GM12878 (cell line): ENCODE data around the gene LRRC3B. TPM values are rescaled to one million over a fixed set of nuclear protein-coding genes. Genes with fewer than 3 reads are reported as not detected.

Experiments used
- NFYB ChIP-seq: IDR thresholded peaks from 2 replicates; pipeline ENCODE4 v1.6.1; 2011; ENCODE audit warnings: low read depth, mild to moderate bottlenecking, low read length, improper control_type of control experiment, moderate library complexity; ENCODE audit not compliant: insufficient read depth
- PRDM15 ChIP-seq: fragments of 450-650 bp; formaldehyde crosslinking; IDR thresholded peaks from 2 replicates; pipeline ENCODE4 v1.4.0; 2020; ENCODE audit warnings: mild to moderate bottlenecking, moderate library complexity
- RELA ChIP-seq: fragments of 450-650 bp; IDR thresholded peaks from 2 replicates; pipeline ENCODE4 v1.8.0; 2014; ENCODE audit warnings: borderline replicate concordance; ENCODE audit not compliant: partially characterized antibody
- TCF3 ChIP-seq: IDR thresholded peaks from 2 replicates; pipeline ENCODE4 v1.6.1; 2012; ENCODE audit warnings: low read depth, mild to moderate bottlenecking, low read length, borderline replicate concordance; ENCODE audit not compliant: insufficient read depth
- ZBTB33 ChIP-seq: fragments of 450-650 bp; IDR thresholded peaks from 2 replicates; pipeline ENCODE4 v1.6.1; 2017; ENCODE audit warnings: mild to moderate bottlenecking
- polyA plus RNA-seq, 11 experiments: library from polyadenylated mRNA; depleted of rRNA in 4 of 11; unstranded in 6 of 11; stranded (reverse) in 5 of 11; fragments of >200 nt; fragmentation: Nextera tagmentation in 4 of 11; fragmentation: Illumina TruSeq in 1 of 11; extraction: Ambion mirVana in 4 of 11; extraction: Trizol in 1 of 11; gene quantifications; 1 replicate in 1 of 11; 2 replicates in 10 of 11; pipeline versions ENCODE4 v1.2.1 to v1.2.3, GENCODE V29; 2011 to 2016; ENCODE audit warnings: inconsistent platforms in 2 of 11, missing spikeins in 2 of 11, low read depth in 1 of 11
- total RNA-seq, 4 experiments: library from RNA; depleted of rRNA in 3 of 4; stranded (reverse); fragments of >200 nt in 3 of 4; fragmentation: Illumina TruSeq in 1 of 4; extraction: Trizol in 1 of 4; gene quantifications; 2 replicates each; pipeline versions ENCODE4 v1.2.1 to v1.2.3, GENCODE V29; 2013 to 2021

LRRC3B gene
- total and polyA plus RNA-seq, 10 of the 15 experiments (the other 5 are each of a cell fraction or from before 2014, with no cell fraction given), result not detected

GRCh38 chr3:26621906-26622620 lies 509 bp upstream of the LRRC3B start (continued):
- TF ChIP-seq PRDM15 (no peak), RELA (no peak), NFYB (no peak), ZBTB33 (no peak), TCF3 (no peak)
